GM21367 (cell line): ENCODE measurements around the gene SCEL.
"Not testable (repeated sequence)": the region's sequence is repeated elsewhere in the genome, so short reads cannot be mapped to it uniquely, and the experiment has no call there.

Source experiments
- ATAC-seq: cut with Tn5 transposase; IDR thresholded peaks from one replicate; pipeline ENCODE4 v1.9.1; 2021; ENCODE audit not compliant: unreplicated experiment

The SCEL gene

DNA sequence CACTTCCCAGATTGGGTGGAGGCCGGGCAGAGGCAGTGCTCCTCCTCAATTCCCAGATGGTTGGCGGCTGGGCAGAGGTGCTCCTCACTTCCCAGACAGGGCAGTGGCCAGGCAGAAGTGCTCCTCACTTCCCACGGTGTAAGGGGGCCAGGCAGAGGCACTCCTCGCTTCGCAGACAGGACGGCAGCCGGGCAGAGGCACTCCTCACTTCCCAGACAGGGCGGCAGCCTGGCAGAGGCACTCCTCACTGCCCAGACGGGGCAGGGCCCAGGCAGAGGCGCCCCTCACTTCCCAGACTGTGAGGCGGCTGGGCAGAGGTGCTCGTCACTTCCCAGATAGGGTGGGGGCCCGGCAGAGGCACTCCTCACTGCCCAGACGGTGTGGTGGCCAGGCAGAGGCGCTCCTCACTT is 125.3 kb downstream of the SCEL start:
- ATAC-seq = no peak

DNA sequence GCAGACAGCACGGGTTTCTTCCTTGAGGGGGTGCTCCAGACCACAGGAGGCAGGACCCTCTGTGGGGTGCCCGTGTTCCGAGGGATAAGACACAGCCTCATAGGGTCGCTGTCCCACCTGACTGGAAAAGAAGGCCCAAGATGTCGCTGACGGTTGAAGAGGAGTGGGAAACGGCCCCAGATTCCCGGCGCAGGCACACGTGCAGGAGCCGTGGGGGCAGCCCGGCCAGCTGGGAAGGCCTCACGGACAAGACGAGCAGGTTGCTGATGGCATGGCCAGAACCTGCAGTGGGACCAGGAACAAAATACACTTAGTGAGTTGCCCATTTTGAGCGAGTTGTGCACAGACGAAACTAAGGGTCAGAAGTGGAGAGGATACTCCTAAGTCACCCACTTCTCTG is 126.8 kb downstream of the SCEL start:
- not testable (repeated sequence) for ATAC-seq

DNA sequence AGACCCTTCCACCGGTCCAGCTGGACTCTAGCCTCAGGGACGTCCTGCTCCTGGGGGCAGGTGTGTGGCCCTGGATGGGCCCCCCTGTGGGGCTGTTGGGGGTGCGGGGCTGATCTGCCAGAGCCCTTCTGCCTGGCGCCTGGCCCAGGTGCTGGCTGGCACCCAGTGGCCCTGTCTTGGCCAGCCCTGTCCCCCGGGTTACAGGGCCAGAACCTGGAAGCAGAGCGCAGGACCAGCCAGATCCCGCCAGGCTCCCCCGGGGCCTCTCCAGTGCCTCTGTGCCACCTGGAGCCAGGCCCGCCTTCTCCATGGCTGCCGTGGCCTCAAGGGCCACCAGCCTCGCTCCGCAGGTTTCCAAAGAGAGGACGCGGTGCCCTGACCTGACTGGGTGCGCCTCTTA is 127.3 kb downstream of the SCEL start:
- ATAC-seq = not testable (repeated sequence)

DNA sequence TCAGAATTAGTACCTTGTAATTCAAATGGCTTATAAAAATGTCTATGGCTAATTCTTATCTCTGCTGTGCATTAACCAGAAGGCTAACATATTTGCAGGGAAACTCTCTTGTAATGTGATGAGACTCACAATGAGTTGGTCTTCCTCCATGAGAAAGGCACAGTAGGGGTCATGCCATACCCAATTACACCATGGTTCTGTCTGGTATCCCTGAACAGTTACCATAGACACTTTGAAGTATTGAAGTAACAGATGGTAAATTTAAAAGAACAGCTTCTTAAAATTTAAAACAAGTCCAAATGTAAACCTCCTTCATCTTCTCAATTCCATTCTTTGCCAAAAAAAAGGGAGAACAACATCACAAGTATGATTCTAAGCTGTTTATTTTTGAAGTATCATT is 139.3 kb downstream of the SCEL start:
- no peak for ATAC-seq

DNA sequence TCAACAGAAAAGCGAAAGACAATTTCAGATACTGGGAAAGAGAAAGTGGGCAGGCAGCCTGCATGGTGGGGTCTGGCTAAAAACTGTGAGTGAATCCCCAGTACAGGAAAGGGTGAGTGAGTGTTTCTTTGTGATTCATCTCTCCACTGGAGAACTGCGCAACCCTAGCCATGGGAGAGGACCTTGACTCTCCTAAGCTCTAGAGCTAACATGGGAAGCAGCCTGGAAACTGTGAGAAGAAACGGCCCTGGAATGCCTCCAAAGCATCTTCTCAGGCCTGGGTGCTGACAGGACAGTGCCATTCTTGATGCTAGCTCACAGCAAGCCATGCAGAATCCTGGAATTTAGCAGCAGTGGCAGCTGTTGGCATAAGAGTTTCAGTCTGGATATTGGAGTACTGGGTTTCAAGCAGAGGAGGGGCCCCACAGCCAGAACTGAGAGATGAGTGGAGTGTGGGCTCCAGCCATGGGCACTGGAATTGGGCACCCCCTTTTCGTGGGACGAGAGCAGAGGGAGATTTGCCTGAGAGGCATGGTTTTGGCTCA is 143.3 kb downstream of the SCEL start:
- ATAC-seq = no peak

DNA sequence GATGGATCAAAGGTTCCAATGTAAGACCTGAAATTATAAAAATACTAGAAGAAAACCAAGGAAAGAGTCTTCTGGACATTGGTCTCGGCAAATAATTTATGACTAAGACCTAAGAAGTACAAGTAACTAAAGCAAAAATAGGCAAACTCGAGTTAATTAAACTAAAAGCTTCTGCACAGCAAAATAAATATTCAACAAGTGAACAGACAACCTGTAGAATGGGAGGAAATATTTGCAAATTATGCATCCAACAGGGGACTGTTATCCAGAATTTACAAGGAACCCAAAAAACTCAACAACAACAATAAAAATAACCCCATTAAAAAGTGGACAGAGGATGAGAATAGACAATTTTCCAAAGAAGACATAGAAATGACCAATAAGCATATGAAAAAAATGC is 152.3 kb downstream of the SCEL start:
- ATAC-seq = no peak

DNA sequence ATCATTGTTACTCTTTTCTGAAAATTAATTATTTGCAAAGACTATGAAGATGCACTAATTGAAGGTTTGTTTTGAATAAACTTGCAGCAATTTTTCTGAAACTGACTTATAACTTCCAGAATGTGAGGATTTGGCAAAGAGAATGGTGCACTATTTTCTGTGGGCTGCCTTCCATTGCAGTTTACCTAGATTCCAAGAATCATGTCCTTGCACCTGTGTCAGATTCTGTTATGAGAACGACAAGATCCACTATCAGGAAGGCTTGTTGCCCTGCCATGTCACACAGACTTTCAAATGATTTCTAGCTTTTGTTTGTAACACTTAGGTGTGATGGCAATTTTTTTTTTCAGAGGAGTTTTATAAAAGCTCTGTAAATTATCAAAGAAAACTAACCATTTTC is 156.4 kb downstream of the SCEL start:
- no peak for ATAC-seq

DNA sequence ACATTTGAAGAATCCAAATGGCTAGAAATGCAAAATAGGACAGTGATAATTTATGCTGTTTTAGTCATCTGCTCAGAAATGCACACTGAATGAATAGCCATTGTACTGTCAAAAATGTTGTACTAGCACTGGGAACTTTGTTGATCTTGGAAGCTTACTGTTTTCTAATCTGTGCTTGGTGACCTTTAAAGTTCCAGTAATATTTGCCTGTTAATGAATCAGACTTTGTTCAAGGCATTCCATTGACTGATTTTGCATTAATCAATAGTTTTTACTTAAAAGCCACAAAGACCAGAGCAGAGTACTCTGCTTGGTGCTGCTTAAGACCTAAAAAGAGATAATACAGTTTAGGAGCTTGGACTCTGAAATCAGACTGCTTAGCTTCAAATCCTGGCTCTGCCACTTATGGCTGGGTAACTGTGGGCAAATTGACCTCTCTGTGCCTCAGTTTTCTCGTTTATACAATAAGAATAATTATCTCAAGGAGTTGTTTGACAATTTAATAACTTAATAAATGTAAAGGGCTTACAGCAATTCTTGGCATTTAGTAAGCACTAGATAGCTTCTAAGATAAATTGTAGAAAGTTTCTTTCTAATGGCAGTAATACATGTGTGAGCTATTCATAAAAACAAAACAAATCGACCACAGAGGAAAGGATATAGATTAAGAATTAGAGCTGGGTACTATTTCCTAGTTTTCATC is 157.4 kb downstream of the SCEL start:
- ATAC-seq = no peak

DNA sequence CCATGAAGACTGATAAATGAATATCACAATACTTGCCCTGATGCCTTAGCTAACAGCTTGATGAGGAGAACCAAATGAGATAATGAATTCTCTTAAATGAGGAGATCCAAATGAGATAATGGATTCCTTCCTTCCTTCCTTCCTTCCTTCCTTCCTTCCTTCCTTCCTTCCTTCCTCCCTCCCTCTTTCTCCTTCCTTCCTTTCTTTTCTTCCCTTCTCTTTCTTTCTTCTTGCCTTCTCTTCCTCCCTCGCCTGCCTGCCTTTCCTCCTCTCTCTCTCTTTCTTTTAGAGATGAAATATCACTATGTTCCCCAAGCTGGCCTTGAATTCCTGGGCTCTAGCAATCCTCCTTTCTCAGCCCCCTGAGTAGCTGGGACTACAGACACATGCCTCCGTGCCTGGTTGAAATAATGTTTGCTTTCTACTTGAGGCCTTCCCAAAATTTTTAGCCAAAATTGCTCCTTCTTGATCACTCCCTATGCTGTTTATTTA is 158.0 kb downstream of the SCEL start:
- ATAC-seq = no peak
